Measurements from ENCODE around the gene SYN1. TPM values are rescaled to one million over a fixed set of nuclear protein-coding genes. Genes with fewer than 3 reads are reported as not detected.
"Not testable (repeated sequence)": the region's sequence is repeated elsewhere in the genome, so short reads cannot be mapped to it uniquely, and the experiment has no call there.

The SYN1 gene
- not detected in 2 replicates for total RNA-seq

GRCh38 chrX:47619486-47620302 is at the start of gene SYN1:
Gene SYN1 (minus strand): TSS chrX:47619857. CDS start chrX:47619728, 129 bp downstream.
- H3K36me3 Mint-ChIP-seq (ENCODE audit: low read depth) = no peaks in the 10 kb centered on the region
- H3K4me1 Mint-ChIP-seq = peaks cover 16% of the 10 kb centered on the region
- peak within 1 kb of the TSS; percentile 53 for H3K4me3 Mint-ChIP-seq
- TF ChIP-seq CTCF (IDR thresholded peaks at IDR 0.05) = no peak
- POLR2A ChIA-PET = interaction anchor here (0.5 to 0.6 kb wide), 2 partner anchors 837 to 951 kb away, joined by 4 to 7 read pairs; no protein-coding TSS in a partner anchor
- no peaks in the 10 kb centered on the region for H3K9me3 Mint-ChIP-seq
- CTCF ChIA-PET = no interaction called here
- no peak within 1 kb of the TSS for H3K27ac Mint-ChIP-seq
- ATAC-seq (ENCODE audit: low read depth) (peak; percentile 93), DNase-seq (peak; percentile 62)
- H3K27me3 Mint-ChIP-seq = peaks cover 45% of the 10 kb centered on the region
- intact Hi-C loops (cut with micrococcal nuclease) = loop anchor here (2.0 kb wide), 2 partner anchors 39 to 59 kb away; partner anchors contain the start of genes ARAF and UXT

- H3K27ac Mint-ChIP-seq; H3K9me3 Mint-ChIP-seq; H3K36me3 Mint-ChIP-seq (ENCODE audit: low read depth); intact Hi-C loops (cut with micrococcal nuclease); H3K27me3 Mint-ChIP-seq; H3K4me3 Mint-ChIP-seq; CTCF ChIA-PET; DNase-seq; POLR2A ChIA-PET; H3K4me1 Mint-ChIP-seq; ATAC-seq (ENCODE audit: low read depth): not testable (repeated sequence)
Observed at GRCh38 chrX:47665797-47666196, 46.1 kb upstream of the SYN1 start.

- H3K27me3 Mint-ChIP-seq = no peaks in the 10 kb centered on the region
- no peak overlapping the region for H3K27ac Mint-ChIP-seq
- H3K9me3 Mint-ChIP-seq = no peaks in the 10 kb centered on the region
- no peaks in the 10 kb centered on the region for H3K36me3 Mint-ChIP-seq (ENCODE audit: low read depth)
- ChIA-PET CTCF (no interaction called here), POLR2A (no interaction called here)
- intact Hi-C loops (cut with micrococcal nuclease) = no loop called here
- DNase-seq = no peak
- no peak overlapping the region for H3K4me3 Mint-ChIP-seq
- TF ChIP-seq CTCF (IDR thresholded peaks at IDR 0.05) = no peak
- ATAC-seq (ENCODE audit: low read depth) = no peak
- peaks cover 3% of the 10 kb centered on the region for H3K4me1 Mint-ChIP-seq
Observed at GRCh38 chrX:47664737-47665136, 45.1 kb upstream of the SYN1 start.

DNA sequence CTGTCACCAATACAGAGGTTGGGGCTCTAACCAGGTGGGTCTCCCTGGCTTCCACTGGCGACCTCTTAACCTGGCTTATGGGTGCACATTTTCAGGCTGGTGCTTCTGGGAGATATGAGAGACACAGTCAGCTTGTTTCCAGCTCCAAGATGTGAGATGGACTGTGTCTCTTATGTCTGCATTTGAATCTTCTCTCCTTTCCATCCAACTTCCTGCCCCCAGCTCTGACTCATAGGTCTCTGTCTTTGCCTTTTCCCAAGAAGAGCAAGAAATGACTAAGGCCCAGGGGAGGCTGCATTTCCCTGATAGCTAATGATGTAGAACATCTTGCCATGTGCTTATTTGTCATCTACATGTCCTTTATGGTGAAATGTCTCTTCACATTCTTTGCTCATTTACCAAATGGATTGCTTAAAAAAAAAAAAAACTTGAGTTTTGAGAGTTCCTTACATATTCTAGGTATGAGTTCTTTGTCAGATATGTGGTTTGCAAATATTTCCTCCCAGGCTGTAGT is 42.5 kb upstream of the SYN1 start:
- POLR2A ChIA-PET = no interaction called here
- peaks cover 15% of the 10 kb centered on the region for H3K4me1 Mint-ChIP-seq
- intact Hi-C loops (cut with micrococcal nuclease) = no loop called here
- no peak for TF ChIP-seq CTCF (IDR thresholded peaks at IDR 0.05)
- no peak for ATAC-seq (ENCODE audit: low read depth)
- no peak for DNase-seq
- no peaks in the 10 kb centered on the region for H3K27me3 Mint-ChIP-seq
- CTCF ChIA-PET = no interaction called here
- no peak overlapping the region for H3K4me3 Mint-ChIP-seq
- H3K27ac Mint-ChIP-seq = no peak overlapping the region
- peaks cover 11% of the 10 kb centered on the region for H3K36me3 Mint-ChIP-seq (ENCODE audit: low read depth)
- no peaks in the 10 kb centered on the region for H3K9me3 Mint-ChIP-seq

GRCh38 chrX:47661539-47661938 is 41.9 kb upstream of the SYN1 start:
- DNase-seq (no peak), ATAC-seq (ENCODE audit: low read depth) (no peak)
- H3K27ac Mint-ChIP-seq = no peak overlapping the region
- POLR2A ChIA-PET = no interaction called here
- peaks cover 15% of the 10 kb centered on the region for H3K4me1 Mint-ChIP-seq
- no peak overlapping the region for H3K4me3 Mint-ChIP-seq
- no peaks in the 10 kb centered on the region for H3K27me3 Mint-ChIP-seq
- intact Hi-C loops (cut with micrococcal nuclease) = no loop called here
- peaks cover 18% of the 10 kb centered on the region for H3K36me3 Mint-ChIP-seq (ENCODE audit: low read depth)
- no peaks in the 10 kb centered on the region for H3K9me3 Mint-ChIP-seq
- CTCF ChIA-PET = no interaction called here
- TF ChIP-seq CTCF (IDR thresholded peaks at IDR 0.05) = no peak

Data from activated B cell treated with CpG ODN at 0.5 μM for 24 hours (primary cell).